ENCODE data around the gene ABI1. TPM values are rescaled to one million over a fixed set of nuclear protein-coding genes. Genes with fewer than 3 reads are reported as not detected.

ABI1 gene
- total and polyA plus RNA-seq, 8 donors: 13.0 to 30.0 (median 18.2) TPM

GRCh38 chr10:26737730-26738129 lies 123.0 kb downstream of the ABI1 start:
- Histone ChIP-seq H3K4me3 (no peak overlapping the region), H3K27ac (peak overlapping the region in 1 of 4 donors; percentile 51), H3K4me1 (no peaks in the 10 kb centered on the region), H3K27me3 (no peaks in the 10 kb centered on the region), H3K36me3 (peaks cover 0 to 3% (median 0%) of the 10 kb centered on the region in 3 donors), H3K9me3 (no peaks in the 10 kb centered on the region)
- peak in 3 of 4 donors; percentile 40 to 81 (median 66) for ATAC-seq
- TF ChIP-seq CTCF (IDR thresholded peaks at IDR 0.05): no peak
- intact Hi-C loops (cut with DNase I): no loop called here
- DNase-seq: peak in 1 of 6 donors; percentile 31
- FAIRE-seq: no peak
- whole genome bisulfite sequencing, 2 donors: 69 to 70% methylated on average over 1 of the region's 1 CpG

GRCh38 chr10:26735435-26735834 lies 125.3 kb downstream of the ABI1 start:
- intact Hi-C loops (cut with DNase I): no loop called here
- DNase-seq (no peak), ATAC-seq (no peak), FAIRE-seq (no peak)
- Histone ChIP-seq H3K27ac (no peak overlapping the region), H3K9me3 (no peaks in the 10 kb centered on the region), H3K4me1 (no peaks in the 10 kb centered on the region), H3K27me3 (no peaks in the 10 kb centered on the region), H3K4me3 (no peak overlapping the region), H3K36me3 (no peaks in the 10 kb centered on the region)
- 73 to 78% methylated on average over 4 of the region's 4 CpGs for WGBS, 2 donors
- no peak for TF ChIP-seq CTCF (IDR thresholded peaks at IDR 0.05)

- intact Hi-C loops (cut with DNase I): loop anchor here in 1 of 3 donors (5.0 kb wide), 1 partner anchor 153 kb away; no protein-coding TSS in a partner anchor
- DNase-seq (peak in 1 of 6 donors; percentile 4), FAIRE-seq (no peak)
Measured at GRCh38 chr10:26733750-26734568, 126.8 kb downstream of the ABI1 start.

GRCh38 chr10:26730552-26730951 lies 130.2 kb downstream of the ABI1 start:
- 95 to 98% methylated on average over 2 of the region's 2 CpGs for WGBS, 2 donors
- peak in 1 of 4 donors; percentile 24 for ATAC-seq
- DNase-seq: no peak

More at GRCh38 chr10:26733750-26734568, 126.8 kb downstream of the ABI1 start:
- H3K27ac ChIP-seq: no peak overlapping the region
- no peaks in the 10 kb centered on the region for H3K36me3 ChIP-seq
- no peak for TF ChIP-seq CTCF (IDR thresholded peaks at IDR 0.05)
- H3K9me3 ChIP-seq: no peaks in the 10 kb centered on the region
- 55 to 64% methylated on average over 14 of the region's 14 CpGs for WGBS, 2 donors
- no peak overlapping the region for H3K4me3 ChIP-seq
- H3K27me3 ChIP-seq: no peaks in the 10 kb centered on the region
- peak in 3 of 4 donors; percentile 56 to 63 (median 59) for ATAC-seq
- H3K4me1 ChIP-seq: no peaks in the 10 kb centered on the region

More at GRCh38 chr10:26730552-26730951, 130.2 kb downstream of the ABI1 start:
- intact Hi-C loops (cut with DNase I): loop anchor here in 1 of 3 donors (5.0 kb wide), 1 partner anchor 157 kb away; no protein-coding TSS in a partner anchor
- no peak for TF ChIP-seq CTCF (IDR thresholded peaks at IDR 0.05)
- Histone ChIP-seq H3K36me3 (no peaks in the 10 kb centered on the region), H3K27me3 (no peaks in the 10 kb centered on the region), H3K4me1 (no peaks in the 10 kb centered on the region), H3K4me3 (no peak overlapping the region), H3K9me3 (no peaks in the 10 kb centered on the region), H3K27ac (no peak overlapping the region)
- FAIRE-seq: no peak

Measured in pancreas (tissue), 10 donors.